HG03066 (cell line): ENCODE results near the gene CADM1.

Experiments used
- ATAC-seq: cut with Tn5 transposase; IDR thresholded peaks from one replicate; pipeline ENCODE4 v1.9.1; 2021; ENCODE audit warnings: low read depth; ENCODE audit not compliant: unreplicated experiment

Gene CADM1

DNA sequence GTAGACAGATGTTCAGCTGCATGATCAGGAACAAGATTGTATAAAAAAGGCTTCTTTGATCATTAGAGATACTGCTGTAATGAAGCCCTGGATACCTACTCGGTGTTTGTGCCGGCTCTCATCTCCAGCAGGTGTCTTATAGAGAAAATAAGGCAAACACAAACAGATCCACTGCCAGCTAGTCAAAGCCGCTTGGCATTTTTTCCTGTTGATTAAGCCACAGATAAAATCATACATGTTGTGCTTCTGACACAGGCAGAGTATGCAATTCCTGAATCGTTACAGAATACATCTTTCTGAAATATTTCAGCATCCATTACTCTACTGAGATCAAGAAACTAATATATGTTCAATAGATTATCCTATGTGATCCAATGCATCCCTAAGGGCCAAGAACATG lies 206.9 kb downstream of the CADM1 start:
- no peak for ATAC-seq

DNA sequence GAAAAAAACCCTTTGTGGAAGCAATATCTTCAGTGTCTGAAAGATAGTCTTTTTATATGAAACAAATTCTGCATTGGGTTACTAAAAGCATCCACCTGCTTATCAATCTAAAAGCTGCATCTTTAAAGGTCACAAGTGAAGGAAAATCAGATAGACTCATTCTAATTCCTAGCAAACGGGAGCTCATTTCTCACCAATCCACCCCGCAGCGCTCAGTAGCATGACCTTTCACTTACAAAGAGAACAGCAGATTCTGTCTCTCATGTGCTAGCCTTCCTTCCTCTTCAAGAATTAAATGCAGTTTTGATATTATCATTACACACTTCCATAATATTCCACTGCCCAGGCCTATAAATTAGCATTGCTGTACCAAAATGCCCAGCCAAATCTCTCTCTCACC lies 212.9 kb downstream of the CADM1 start:
- ATAC-seq = no peak

DNA sequence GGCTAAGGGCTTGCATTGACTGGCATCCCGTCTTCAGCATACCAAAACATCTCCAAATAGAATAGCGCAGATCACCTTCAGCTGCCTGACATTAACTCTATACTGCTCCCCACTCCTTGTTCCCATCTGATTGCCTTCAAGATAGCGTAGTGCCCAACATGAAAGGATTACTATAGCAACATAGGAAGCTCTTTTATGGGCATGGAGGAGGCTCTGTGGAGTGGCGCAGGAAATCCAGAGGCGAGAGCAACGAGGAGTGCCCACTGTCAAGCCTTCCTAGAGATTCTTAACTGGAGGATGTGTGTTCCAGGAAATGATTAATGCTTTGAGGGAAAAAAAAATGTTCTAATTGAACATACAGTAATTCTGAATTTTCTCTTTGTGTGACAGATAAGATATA lies 213.3 kb downstream of the CADM1 start:
- no peak for ATAC-seq

DNA sequence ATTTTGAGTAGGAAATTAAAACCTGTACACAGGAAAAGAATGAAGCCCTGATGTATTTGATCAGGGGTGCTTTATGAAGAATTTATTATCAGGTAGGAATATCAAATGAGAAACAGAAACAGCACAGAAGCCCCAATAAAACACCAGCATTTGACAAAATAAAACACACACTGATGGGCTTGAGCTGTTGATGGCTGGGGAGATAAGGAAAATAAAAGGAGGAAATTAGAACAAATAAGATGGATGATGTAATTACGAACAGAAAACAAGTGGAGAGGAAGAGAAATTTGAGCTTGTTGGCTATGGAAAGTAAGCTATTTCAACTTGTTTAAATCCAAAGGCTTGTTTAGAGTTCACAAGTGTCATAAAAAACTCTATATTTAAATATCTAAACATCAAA lies 213.7 kb downstream of the CADM1 start:
- no peak for ATAC-seq

DNA sequence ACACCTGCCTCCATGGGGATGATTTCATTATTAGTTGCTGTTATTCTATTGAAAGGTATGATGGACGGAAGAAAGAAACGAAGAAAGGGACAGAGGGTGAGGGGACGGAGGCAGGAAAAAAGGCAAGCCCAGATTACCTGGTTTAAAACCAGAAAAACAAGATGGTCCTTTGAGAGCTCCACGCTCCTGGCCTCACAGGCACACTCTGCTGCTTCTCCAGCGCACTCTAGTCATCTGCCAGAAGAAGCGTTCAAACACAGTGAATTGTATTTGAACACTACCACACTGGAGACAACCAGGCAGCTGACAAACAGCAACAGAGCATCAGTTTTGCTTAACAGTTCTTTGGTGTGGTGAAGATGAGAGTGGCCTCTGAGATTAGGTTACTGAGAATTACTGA lies 216.9 kb downstream of the CADM1 start:
- no peak for ATAC-seq

DNA sequence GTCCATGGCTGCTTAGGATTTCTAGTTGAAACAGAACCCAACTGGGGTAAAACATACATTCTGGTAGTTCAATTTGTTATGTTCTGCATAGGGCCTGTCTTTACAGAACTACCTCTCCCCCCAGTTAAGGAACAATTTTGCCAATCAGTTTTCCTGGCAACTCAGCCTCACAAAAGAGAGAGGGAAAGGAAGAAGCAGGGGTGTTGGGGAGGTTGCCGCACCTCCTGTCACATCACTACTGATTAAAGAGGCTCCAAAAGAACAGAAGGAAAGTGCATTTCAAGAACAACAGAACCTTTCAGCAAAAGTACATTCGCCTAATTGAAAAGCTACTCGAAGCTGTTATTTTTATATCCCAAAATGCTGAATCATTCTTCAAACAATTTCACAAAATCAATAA lies 217.6 kb downstream of the CADM1 start:
- ATAC-seq = no peak

DNA sequence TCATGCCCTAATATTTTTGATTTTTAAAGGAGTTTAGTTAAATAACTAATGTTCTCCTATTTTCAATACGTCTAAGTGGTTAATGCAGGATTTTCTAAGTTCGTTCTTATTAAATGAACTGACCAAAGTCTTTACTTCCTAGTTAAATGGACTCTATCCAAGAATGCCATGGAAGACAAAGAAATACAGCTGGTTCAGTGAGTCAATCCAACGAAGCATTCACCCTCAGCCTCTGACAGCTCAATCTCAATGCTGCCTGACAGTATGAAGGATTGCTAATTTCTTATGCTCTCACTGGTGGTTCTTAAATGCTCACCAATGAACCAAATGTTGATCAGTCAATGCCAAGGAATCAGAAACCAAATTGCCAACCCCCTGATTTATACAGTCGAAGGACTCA lies 219.4 kb downstream of the CADM1 start:
- ATAC-seq = no peak

DNA sequence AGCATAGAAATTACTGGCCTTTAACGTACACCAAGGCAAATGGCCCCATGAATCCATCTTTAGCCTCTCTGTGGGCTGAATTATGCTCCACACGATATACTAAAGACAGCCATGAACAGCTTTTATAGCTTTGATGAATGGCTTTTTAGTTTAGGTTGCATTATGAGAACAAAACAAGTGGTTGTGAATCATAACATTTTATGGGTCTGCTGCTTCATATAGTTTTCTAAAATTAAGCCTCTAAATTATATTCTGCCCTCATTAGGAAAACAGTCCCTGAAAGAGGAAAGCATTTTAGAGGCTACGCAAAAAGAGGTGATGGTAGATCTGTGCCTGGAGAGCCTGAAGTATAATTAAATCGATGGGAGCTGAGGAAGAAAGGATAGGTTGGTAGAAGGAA lies 221.3 kb downstream of the CADM1 start:
- ATAC-seq = no peak

DNA sequence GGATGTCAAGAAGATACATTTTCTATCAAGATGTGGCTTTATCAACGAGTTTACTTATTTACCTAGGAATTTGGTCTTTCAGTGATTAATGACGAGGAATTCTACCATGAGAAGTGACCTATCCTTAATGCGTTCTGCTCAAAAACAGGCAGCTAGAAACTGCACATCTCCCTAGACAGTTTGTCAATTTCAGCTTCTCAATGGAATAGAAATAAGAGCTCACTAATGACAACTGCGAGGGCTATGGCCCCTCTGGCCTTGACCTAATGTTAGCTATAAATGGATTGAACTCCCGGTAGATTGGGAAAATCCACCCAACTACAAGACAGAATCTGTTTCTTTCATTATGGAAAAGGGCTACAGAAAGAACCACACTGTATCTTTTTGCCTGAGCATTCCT lies 223.4 kb downstream of the CADM1 start:
- ATAC-seq = no peak

DNA sequence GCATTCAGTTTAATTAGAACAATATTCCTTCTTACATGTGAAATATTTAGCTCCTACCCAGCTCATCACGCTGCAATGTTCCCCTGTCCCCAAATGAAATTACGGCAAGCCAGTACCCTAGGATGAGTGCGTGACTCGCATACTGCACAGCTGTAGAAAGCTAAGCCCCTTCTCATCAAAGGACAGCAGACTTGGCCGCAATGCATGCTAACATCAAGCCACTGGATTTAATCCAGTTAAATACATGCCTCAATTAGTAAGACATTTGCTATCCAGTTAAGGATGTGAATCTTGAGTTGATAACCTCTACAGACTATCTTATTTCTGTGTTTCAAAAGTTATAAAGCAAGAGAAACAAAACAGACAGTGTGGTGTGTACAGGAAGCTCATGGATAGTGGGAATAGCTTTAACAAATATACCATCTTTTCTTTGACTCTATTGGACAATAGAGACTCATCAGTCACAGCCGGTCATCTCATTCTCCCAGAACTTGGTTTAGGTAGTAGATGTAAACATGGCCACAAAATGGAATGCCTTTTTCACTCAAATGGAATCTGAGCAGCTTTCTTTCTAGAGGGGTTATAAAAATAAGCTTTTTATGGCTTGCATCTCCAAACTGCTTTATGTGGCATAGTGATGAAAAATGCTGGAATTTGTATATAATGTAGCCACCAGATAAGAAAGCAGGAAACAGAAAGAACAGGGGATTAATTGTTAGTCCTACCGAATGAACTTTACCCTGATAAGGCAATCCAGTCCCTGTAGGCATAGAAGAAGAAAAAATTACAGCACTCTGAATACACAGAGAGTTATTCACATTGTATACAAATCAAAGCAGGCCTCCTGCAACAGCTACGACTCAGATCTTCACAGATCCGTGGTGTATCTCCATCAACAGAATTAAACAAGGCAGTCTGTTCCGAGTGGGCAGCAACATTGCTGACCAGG lies 224.1 kb downstream of the CADM1 start:
- ATAC-seq = no peak

DNA sequence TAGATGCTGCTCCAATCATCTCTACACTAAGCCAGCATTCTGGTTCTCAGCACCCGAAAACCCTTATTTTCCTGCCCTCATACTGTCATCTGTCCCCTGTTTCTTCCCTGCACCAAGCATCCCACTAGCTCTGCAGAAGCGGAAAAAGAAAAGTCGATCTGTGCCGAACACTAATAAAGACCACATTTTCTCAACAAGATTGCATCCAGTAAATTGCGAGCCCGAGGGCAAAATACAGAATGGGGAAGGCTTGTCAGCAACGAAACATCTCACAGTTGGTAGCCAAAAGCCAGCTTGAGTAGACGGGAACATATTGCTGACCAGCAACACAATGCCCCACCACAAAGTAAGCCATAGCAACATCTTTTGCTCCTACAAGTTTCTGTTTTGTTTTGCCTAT lies 227.4 kb downstream of the CADM1 start:
- ATAC-seq = no peak

DNA sequence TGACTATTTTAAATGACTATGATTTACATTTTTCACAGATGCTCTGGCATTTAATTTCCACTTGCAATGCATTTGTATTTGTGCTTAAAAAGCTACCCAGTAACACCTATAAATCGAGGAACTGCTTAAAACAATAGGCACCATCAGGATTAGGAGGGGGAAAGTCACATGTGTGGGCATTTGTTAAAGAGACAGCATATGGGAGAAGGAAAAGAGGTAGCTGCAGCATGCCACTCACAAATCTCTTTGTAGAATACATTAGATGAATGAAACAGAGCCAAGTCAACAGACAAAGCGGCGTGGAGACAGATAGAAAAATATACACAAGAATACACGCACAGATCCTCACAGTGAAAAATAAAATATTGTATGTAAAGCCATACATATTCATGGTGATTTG lies 228.0 kb downstream of the CADM1 start:
- no peak for ATAC-seq

DNA sequence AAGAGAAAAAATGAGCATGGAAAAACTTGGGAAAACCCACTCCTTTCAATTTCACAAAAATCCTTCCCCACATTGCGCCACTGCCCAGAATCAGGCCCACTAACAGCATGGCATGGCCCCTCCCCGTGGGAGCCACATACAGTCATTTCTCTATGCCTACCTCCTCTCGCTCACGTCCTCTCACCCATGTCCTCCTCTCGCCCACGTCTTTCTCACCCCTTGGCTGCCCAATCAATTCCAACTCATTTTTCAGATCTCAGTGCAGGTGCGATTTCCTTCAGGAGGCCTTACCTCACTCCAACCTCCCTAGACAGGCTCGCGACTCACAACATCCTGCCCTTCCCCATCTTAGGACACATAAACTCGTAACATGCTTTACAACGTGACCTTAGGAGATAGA lies 229.2 kb downstream of the CADM1 start:
- no peak for ATAC-seq

DNA sequence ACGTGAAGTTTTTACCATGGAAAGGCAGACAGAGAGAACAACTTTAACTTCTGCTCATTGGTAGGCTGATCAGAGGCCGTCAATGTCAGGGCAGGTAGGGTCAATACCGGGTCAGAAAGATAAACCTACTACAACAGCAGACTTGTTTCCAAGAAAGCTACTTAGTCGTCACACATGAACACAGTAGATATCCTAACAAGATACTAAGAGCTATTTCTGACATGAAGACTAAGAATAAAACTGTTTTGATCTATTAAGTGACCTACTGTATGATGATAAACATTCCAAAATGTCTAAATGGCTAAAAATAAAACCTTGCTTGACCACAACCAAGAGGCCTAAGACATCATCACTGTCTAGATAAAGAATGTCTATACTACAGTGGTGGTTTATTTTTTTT lies 231.3 kb downstream of the CADM1 start:
- no peak for ATAC-seq

DNA sequence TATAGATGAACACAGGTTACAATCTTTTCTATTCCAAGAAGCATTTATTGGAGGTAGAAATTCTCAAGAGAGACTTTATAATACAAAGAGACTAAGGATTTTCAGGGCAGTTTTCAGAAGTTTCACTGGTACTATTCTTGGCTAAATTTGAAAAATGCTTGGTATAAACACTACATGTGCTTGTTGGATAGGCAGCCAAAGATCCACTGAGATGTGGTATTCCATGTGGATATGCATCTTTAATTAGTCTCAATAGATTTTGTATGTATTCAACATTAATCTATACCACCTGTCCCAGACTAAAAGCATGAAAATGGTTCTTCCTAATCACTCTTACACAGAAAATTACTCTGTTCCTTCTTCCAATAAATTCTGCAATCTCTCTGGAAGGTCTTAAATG lies 232.6 kb downstream of the CADM1 start:
- ATAC-seq = no peak

DNA sequence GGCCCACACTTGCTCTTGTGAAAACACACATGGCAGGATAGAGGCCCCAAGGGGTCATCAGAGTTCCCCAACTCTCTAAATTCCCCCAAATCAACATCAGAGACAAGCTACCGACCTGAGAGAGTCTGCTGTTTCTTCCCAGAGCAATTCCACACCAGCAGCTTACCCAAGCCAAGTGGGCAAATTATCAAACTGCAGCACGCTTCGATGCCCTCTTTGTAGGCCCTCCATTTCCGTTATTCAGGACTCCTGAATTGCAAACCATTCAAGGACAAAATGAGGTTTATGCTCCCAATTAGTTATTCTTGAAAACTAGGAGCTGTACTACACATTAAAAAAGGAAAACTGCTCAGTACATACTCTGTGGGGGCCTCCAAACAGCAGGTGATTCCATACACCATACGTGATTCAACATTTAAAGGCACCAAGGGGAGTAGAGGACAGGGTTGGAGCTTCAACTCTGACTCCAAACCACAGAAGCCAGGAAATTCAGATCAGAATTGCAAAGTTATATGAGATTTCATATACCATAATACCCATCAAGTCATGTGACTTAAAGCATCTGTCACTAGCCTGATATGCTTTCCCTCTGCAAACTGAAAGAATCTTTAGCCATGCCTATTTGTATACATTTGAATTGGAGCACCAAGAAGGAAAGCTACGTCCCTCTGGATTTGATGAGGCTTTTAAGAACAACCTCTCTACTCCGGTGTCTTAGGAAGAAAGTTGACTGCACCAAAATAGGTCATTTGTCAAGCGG lies 234.8 kb downstream of the CADM1 start:
- ATAC-seq = no peak

DNA sequence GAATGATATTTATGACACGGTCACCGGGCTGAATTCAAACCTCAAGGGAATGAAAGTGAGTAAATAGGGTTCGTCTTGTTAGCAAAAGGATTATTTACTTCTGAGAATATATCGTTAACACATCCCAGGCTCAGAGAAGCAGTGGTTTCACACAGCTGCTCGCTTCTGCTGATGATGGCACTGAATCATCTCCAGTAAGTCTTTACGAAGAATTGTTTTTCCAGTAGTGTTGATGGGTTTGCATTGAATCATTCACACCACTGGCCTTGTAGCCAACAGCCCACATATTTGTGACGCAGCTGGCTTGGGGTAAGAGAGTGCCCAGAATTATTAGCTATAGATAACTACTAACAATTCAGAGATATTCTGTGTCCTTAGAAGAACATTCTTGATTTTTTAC lies 236.3 kb downstream of the CADM1 start:
- ATAC-seq = no peak

DNA sequence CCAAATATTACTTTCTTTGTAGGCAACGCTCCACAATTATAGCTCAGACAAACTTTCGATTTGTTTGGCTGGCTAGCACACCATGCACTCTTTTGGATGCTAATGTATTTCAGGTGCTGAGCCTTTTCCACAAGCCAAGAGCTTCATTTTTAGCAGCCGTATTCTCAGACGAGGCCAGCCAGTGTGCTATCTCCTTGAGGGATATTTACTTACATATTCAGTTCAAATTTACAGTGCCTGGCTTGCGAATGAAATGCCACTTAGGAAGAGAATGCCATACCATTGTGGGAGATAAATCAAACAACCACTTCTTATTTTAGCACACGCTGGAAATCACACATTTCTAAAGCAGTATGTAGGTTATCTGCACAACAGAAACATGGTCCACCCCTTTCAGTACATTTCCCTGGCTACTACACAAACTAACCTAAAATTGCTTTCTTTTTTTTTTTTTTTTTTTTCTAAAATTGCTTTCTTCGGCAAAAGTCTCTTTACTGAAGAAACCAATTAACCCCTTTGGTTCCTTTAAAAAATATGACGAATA lies 236.9 kb downstream of the CADM1 start:
- ATAC-seq = no peak

DNA sequence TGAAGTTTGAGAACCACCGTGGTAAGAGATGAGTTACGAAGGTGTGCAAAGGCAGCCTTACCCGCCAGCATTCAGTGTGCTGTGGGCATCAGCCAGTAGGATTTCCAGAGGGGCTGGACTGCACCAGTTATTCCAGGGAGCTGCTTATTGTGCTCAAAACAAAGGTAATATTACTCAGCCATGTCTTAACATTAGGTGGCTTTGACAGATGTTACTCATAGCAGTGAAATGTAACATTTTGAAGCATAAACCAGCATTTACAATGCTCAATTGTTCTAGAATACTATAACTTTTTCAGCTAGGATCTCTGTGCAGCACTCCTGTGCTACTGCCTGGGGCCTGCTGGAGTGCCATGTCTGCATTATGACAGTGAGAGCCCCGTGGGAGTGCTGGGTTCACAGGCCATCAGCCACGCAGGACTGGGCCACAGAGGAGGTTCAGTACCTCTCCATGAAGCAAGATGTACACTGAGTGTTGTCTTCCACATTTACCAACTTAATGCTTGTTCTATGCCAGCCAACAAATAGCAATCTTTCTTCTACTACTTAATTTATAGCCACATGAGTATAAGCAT lies 238.1 kb downstream of the CADM1 start:
- ATAC-seq = no peak

DNA sequence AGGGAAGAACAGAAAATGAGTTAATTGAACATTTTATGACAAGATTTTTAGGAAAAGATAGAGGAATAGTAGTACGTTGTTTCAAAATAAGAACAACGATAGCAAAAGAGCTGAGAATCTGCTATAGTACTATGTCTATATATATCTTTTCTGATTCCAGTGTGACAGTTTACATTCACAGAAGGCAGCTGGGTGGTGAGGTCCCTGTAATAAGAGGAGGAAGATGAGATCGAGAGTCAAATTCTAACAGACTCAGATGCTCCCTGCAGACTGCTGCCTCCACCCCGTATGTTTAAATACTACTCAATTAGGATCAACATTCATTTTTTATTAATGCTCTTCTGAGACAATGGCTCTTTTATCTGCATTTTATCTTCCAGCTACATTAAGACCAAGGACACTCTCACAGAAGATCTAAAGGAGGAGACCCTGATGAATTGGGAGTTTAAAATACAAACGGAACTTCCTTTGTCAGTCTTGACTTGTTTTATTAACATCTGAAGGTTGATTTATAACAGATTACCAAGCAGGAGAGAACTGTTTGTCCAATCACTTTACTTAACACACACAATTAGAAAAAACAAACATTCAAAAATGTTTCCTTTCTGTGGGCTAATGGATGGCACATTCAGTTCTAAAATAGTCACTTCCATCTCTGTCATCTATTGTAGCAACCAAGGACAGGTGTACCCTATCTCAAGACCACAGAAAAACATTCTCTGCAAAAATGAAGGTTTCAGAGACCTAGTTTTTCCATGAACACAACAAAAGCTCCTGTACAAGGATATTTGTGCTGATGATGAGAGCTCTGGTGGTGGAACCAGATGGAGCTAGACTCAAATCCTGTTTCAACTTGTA lies 240.2 kb downstream of the CADM1 start:
- no peak for ATAC-seq
